ENCODE measurements around the gene SSC5D. TPM values are rescaled to one million over a fixed set of nuclear protein-coding genes. Genes with fewer than 3 reads are reported as not detected.

Gene SSC5D
- polyA plus RNA-seq, 3 donors: 1.1 to 1.6 (median 1.2) TPM

DNA sequence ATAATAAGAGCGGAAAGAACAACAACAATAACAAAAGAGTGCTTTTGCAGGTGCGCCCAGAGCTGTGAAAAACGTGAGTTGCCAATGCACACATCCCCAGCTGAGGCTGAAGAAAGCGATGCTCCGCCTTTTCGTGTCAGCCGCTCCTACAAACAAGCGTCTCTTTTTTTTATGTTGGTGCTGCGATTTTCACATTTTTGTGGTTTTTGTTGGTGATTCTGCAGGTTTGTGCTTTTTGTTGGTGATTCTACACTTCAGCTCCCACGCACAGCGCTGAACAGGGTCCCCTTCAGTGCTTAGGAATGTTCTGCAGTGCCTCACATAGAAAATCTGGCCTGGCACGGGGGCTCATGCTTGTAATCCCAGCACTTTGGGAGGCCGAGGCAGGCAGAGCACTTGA lies 64.4 kb downstream of the SSC5D start:
- DNase-seq (ENCODE audit: low read depth in 3 of 3, low spot score in 2 of 3): no peak

GRCh38 chr19:55553217-55554182 lies 65.3 kb downstream of the SSC5D start:
- DNase-seq (ENCODE audit: low read depth in 3 of 3, low spot score in 2 of 3): no peak

DNA sequence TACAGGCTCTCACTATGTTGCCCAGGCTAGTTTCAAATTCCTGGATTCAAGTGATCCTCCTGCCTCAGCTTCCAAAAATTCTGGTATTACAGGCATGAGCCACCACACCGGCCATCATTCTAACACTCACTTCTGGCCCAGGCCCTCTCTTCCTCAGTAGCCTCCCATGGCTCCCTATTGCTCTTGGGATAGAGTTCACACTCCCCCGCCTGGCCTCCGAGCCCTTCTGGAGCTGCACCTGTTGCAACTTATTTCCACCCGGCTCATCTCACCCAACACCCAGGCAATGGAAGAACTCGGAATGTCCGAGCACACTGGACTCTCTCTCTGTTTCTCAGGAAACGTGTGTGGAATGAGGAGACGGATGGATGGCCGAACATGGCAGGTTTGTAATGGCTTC lies 66.1 kb downstream of the SSC5D start:
- no peak for DNase-seq (ENCODE audit: low read depth in 3 of 3, low spot score in 2 of 3)

DNA sequence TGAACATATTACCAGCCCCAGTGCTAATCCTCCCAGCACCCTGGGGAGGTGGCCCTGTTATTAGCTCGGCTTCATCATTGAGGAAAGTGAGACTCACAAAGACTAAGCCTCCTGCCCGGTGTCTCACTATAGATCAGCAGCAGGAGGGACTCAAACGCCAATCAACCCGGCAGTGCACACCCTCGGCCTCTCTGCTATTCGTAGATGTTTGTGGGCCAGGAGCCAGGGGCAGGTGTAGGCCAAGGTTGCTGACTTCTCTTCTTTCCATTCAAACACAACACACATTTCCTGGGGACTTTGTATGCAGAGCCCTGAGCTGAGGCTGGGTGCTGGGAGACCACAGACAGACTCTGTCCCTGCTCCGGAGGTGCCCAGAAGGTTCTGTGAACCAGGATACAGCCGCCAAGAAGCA lies 66.5 kb downstream of the SSC5D start:
- DNase-seq (ENCODE audit: low read depth in 3 of 3, low spot score in 2 of 3): no peak

- DNase-seq (ENCODE audit: low read depth in 3 of 3, low spot score in 2 of 3): no peak
Observed at GRCh38 chr19:55559684-55560083, 71.4 kb downstream of the SSC5D start.

DNA sequence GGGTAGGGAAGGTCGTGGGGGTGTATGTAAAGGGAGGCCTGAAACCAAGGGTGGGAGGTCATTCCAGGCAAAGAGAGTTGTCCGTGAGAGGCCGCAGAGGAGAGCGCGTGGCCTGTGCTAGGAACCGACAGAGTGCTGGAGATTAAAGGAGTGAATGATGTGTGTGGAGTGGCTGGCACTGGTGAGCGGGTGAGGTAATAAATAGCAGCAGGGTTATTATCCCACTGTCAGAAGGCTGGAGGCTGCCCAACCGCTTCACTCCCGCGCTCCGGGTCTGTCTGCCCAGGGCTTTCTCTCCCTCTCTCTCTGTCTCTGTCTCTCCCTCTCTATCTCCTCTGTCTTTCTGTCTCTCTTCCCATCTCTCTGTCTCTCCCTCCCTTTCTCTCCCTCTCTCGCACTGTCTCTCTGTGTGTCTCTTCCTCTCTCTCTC lies 75.0 kb downstream of the SSC5D start:
- DNase-seq (ENCODE audit: low read depth in 3 of 3, low spot score in 2 of 3): no peak

- DNase-seq (ENCODE audit: low read depth in 3 of 3, low spot score in 2 of 3): no peak
Observed at GRCh38 chr19:55566823-55567222, 78.6 kb downstream of the SSC5D start.

DNA sequence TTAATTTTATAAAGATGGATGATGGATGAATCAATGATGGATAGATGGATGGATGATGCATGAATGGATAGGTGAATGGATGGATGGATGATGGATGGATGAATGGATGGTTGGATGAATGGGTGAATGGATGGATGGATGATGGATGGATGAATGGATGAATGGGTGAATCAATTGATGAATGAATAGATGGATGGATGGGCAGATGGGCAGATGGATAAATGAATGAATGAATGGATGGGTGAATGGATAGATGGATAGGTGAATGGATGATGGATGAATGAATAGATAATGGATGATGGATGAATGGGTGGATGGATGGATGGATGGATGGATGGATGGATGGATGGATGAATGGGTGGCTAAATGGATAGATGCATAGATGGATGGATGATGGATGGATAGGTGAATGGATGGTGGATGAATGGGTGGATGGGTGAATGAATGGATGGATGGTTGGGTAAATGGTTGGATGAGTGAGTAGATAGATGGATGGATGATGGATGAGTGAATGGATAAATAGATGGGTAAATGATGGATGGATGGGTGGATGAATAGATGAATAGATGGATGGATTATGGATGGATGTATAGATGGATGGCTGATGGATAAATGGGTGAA lies 79.6 kb downstream of the SSC5D start:
- no peak for DNase-seq (ENCODE audit: low read depth in 3 of 3, low spot score in 2 of 3)

Other genes starting within 250 kb of the SSC5D start
- 10 to 100 TPM; 37.4 to 49.3 (median 39.1) TPM for gene PPP6R1, start 229.4 kb upstream of the SSC5D start, polyA plus RNA-seq (ENCODE audit: insufficient read length in 3 of 3)
- gene HSPBP1, start 208.3 kb upstream of the SSC5D start, polyA plus RNA-seq (ENCODE audit: insufficient read length in 3 of 3): 10 to 100 TPM; 23.1 to 29.3 (median 25.7) TPM
- 10 to 100 TPM; 11.5 to 13.1 (median 11.8) TPM for gene BRSK1, start 204.4 kb upstream of the SSC5D start, polyA plus RNA-seq (ENCODE audit: insufficient read length in 3 of 3)
- 1 to 10 TPM in 2 of 3 donors, under 1 TPM in 1; 0.83 to 1.6 (median 1.1) TPM for gene TMEM150B, start 163.1 kb upstream of the SSC5D start, polyA plus RNA-seq (ENCODE audit: insufficient read length in 3 of 3)
- 10 to 100 TPM; 12.1 to 13.9 (median 13.4) TPM for gene KMT5C, start 148.6 kb upstream of the SSC5D start, polyA plus RNA-seq (ENCODE audit: insufficient read length in 3 of 3)
- gene COX6B2, start 133.7 kb upstream of the SSC5D start, polyA plus RNA-seq (ENCODE audit: insufficient read length in 3 of 3): under 1 TPM; 0.31 to 0.97 (median 0.54) TPM
- under 1 TPM in 1 of 3 donors, not detected in 2; 0.06 TPM for gene GARIN5B, start 125.2 kb upstream of the SSC5D start, polyA plus RNA-seq (ENCODE audit: insufficient read length in 3 of 3)
- 1 to 10 TPM in 1 of 3 donors, under 1 TPM in 2; 0.69 to 1.0 (median 0.90) TPM for gene IL11, start 118.0 kb upstream of the SSC5D start, polyA plus RNA-seq (ENCODE audit: insufficient read length in 3 of 3)
- gene TMEM190, start 111.6 kb upstream of the SSC5D start, polyA plus RNA-seq (ENCODE audit: insufficient read length in 3 of 3): under 1 TPM in 2 of 3 donors, not detected in 1; 0.23 to 0.36 TPM
- under 1 TPM; 0.15 to 0.42 (median 0.32) TPM for gene TMEM238, start 104.1 kb upstream of the SSC5D start, polyA plus RNA-seq (ENCODE audit: insufficient read length in 3 of 3)
- gene RPL28, start 102.5 kb upstream of the SSC5D start, polyA plus RNA-seq (ENCODE audit: insufficient read length in 3 of 3): 100 to 1,000 TPM; 731 to 916 (median 764) TPM
- 10 to 100 TPM; 38.8 to 53.3 (median 46.7) TPM for gene UBE2S, start 80.6 kb upstream of the SSC5D start, polyA plus RNA-seq (ENCODE audit: insufficient read length in 3 of 3)
- gene SHISA7, start 45.1 kb upstream of the SSC5D start, polyA plus RNA-seq (ENCODE audit: insufficient read length in 3 of 3): under 1 TPM; 0.11 to 0.19 (median 0.13) TPM
- gene ISOC2, start 26.8 kb upstream of the SSC5D start, polyA plus RNA-seq (ENCODE audit: insufficient read length in 3 of 3): 10 to 100 TPM; 28.7 to 38.3 (median 31.9) TPM
- gene C19orf85, start 23.7 kb upstream of the SSC5D start, polyA plus RNA-seq (ENCODE audit: insufficient read length in 3 of 3): not detected
- gene ZNF628, start 11.8 kb upstream of the SSC5D start, polyA plus RNA-seq (ENCODE audit: insufficient read length in 3 of 3): 1 to 10 TPM; 2.0 to 3.0 (median 3.0) TPM
- 10 to 100 TPM; 44.7 to 51.7 (median 45.9) TPM for gene NAT14, start 3.2 kb upstream of the SSC5D start, polyA plus RNA-seq (ENCODE audit: insufficient read length in 3 of 3)
- under 1 TPM; 0.37 to 0.51 (median 0.50) TPM for gene SBK2, start 48.7 kb downstream of the SSC5D start, polyA plus RNA-seq (ENCODE audit: insufficient read length in 3 of 3)
- gene SBK3, start 57.1 kb downstream of the SSC5D start, polyA plus RNA-seq (ENCODE audit: insufficient read length in 3 of 3): under 1 TPM in 2 of 3 donors, not detected in 1; 0.15 to 0.21 TPM
- 10 to 100 TPM; 11.8 to 13.2 (median 13.1) TPM for gene ZNF579, start 92.4 kb downstream of the SSC5D start, polyA plus RNA-seq (ENCODE audit: insufficient read length in 3 of 3)
- 10 to 100 TPM; 16.6 to 18.9 (median 17.7) TPM for gene FIZ1, start 111.1 kb downstream of the SSC5D start, polyA plus RNA-seq (ENCODE audit: insufficient read length in 3 of 3)
- 1 to 10 TPM; 6.0 to 8.1 (median 6.6) TPM for gene ZNF524, start 111.9 kb downstream of the SSC5D start, polyA plus RNA-seq (ENCODE audit: insufficient read length in 3 of 3)
- gene ZNF865, start 117.2 kb downstream of the SSC5D start, polyA plus RNA-seq (ENCODE audit: insufficient read length in 3 of 3): 1 to 10 TPM; 5.1 to 7.0 (median 6.1) TPM
- 10 to 100 TPM in 2 of 3 donors, 1 to 10 TPM in 1; 9.1 to 10.8 (median 10.0) TPM for gene ZNF784, start 136.1 kb downstream of the SSC5D start, polyA plus RNA-seq (ENCODE audit: insufficient read length in 3 of 3)
- gene ZNF580, start 152.6 kb downstream of the SSC5D start, polyA plus RNA-seq (ENCODE audit: insufficient read length in 3 of 3): 10 to 100 TPM; 33.3 to 39.6 (median 38.2) TPM
- 10 to 100 TPM; 22.1 to 24.5 (median 24.2) TPM for gene ZNF581, start 155.2 kb downstream of the SSC5D start, polyA plus RNA-seq (ENCODE audit: insufficient read length in 3 of 3)
- gene CCDC106, start 159.8 kb downstream of the SSC5D start, polyA plus RNA-seq (ENCODE audit: insufficient read length in 3 of 3): 10 to 100 TPM; 19.1 to 20.8 (median 20.8) TPM
- gene U2AF2, start 166.6 kb downstream of the SSC5D start, polyA plus RNA-seq (ENCODE audit: insufficient read length in 3 of 3): 100 to 1,000 TPM; 156 to 170 (median 157) TPM
- 100 to 1,000 TPM in 1 of 3 donors, 10 to 100 TPM in 2; 82.7 to 104 (median 85.8) TPM for gene EPN1, start 186.8 kb downstream of the SSC5D start, polyA plus RNA-seq (ENCODE audit: insufficient read length in 3 of 3)
- under 1 TPM in 1 of 3 donors, not detected in 2; 0.07 TPM for gene NLRP9, start 250.0 kb downstream of the SSC5D start, polyA plus RNA-seq (ENCODE audit: insufficient read length in 3 of 3)

Measured in right renal cortex interstitium (tissue), 3 donors.